Hindlimb muscle (tissue), 1 donor: ENCODE measurements around the gene CITED4. TPM values are rescaled to one million over a fixed set of nuclear protein-coding genes. Genes with fewer than 3 reads are reported as not detected.
A peak's percentile ranks its signal among the peaks of the same experiment; 100 is the strongest.

Experiments
- DNase-seq: peaks from one replicate; pipeline ENCODE4 v3.0.0-alpha.2; 2013
- polyA plus RNA-seq: library from polyadenylated mRNA; unstranded; fragments of 120-200 nt; gene quantifications from one replicate; pipeline ENCODE4 v1.2.1, GENCODE V29; 2013; ENCODE audit not compliant: insufficient read length

Gene CITED4
- polyA plus RNA-seq, 1 donor = 2.7 TPM

- no peak for DNase-seq
Observed at GRCh38 chr1:40886318-40887011, 24.3 kb upstream of the CITED4 start.

- no peak for DNase-seq
Observed at GRCh38 chr1:40884055-40884795, 22.1 kb upstream of the CITED4 start.

- DNase-seq = no peak
Observed at GRCh38 chr1:40880813-40881549, 18.8 kb upstream of the CITED4 start.

GRCh38 chr1:40879482-40880175 lies 17.5 kb upstream of the CITED4 start:
- DNase-seq = no peak

- DNase-seq = no peak
Observed at GRCh38 chr1:40878906-40879305, 16.7 kb upstream of the CITED4 start.

- DNase-seq = peak; percentile 18
Observed at GRCh38 chr1:40877698-40878097, 15.5 kb upstream of the CITED4 start.

GRCh38 chr1:40876891-40877290 lies 14.7 kb upstream of the CITED4 start:
- DNase-seq = no peak

- no peak for DNase-seq
Observed at GRCh38 chr1:40876436-40876761, 14.2 kb upstream of the CITED4 start.

- DNase-seq = no peak
Observed at GRCh38 chr1:40873863-40874472, 11.8 kb upstream of the CITED4 start.

GRCh38 chr1:40872276-40872675 lies 10.1 kb upstream of the CITED4 start:
- DNase-seq = no peak

- DNase-seq = no peak
Observed at GRCh38 chr1:40870135-40870728, 8.1 kb upstream of the CITED4 start.

GRCh38 chr1:40868051-40868723 lies 6.0 kb upstream of the CITED4 start:
- no peak for DNase-seq

GRCh38 chr1:40861224-40862003 lies 749 bp downstream of the CITED4 start:
- DNase-seq = peak; percentile 65

- no peak for DNase-seq
Observed at GRCh38 chr1:40860706-40861223, 1.4 kb downstream of the CITED4 start.

GRCh38 chr1:40858856-40859416 lies 3.2 kb downstream of the CITED4 start:
- DNase-seq = no peak

- peak; percentile 25 for DNase-seq
Observed at GRCh38 chr1:40857737-40858136, 4.4 kb downstream of the CITED4 start.

GRCh38 chr1:40856656-40857302 lies 5.4 kb downstream of the CITED4 start:
- DNase-seq = no peak

- DNase-seq = no peak
Observed at GRCh38 chr1:40856116-40856515, 6.0 kb downstream of the CITED4 start.

- DNase-seq = no peak
Observed at GRCh38 chr1:40855513-40855912, 6.7 kb downstream of the CITED4 start.

- DNase-seq = no peak
Observed at GRCh38 chr1:40853885-40854170, 8.3 kb downstream of the CITED4 start.
